OCI-LY1 (cell line): ENCODE results near the gene GIT2.
"Not testable (repeated sequence)": the region's sequence is repeated elsewhere in the genome, so short reads cannot be mapped to it uniquely, and the experiment has no call there.

Source experiments
- H2AFZ ChIP-seq: fragments of 200-600 bp; sonication (generic), shearing (Covaris generic); 2 replicates; pipeline ENCODE4 v1.6.0; 2014; ENCODE audit warnings: antibody characterized with exemption, mild to moderate bottlenecking, low read length
- H3F3A ChIP-seq: fragments of 200-600 bp; sonication (generic), shearing (Covaris generic); 2 replicates; pipeline ENCODE4 v1.6.0; 2014; ENCODE audit warnings: mild to moderate bottlenecking, antibody characterized with exemption, low read length, moderate library complexity; ENCODE audit not compliant: insufficient read depth
- H3K27ac ChIP-seq: fragments of 200-600 bp; sonication (generic); 2 replicates; pipeline ENCODE4 v1.5.1; 2014; ENCODE audit warnings: low read length, mixed run types, mild to moderate bottlenecking, low read depth; ENCODE audit not compliant: poor library complexity, severe bottlenecking
- H3K27me3 ChIP-seq: fragments of 200-600 bp; sonication (generic); 2 replicates; pipeline ENCODE4 v1.6.0; 2014; ENCODE audit warnings: antibody characterized with exemption, mild to moderate bottlenecking, low read length, moderate library complexity; ENCODE audit not compliant: insufficient read depth
- H3K36me3 ChIP-seq: fragments of 200-600 bp; sonication (generic); 2 replicates; pipeline ENCODE4 v1.6.1; 2014; ENCODE audit warnings: mild to moderate bottlenecking, antibody characterized with exemption, low read length, moderate library complexity, mixed read lengths; ENCODE audit not compliant: insufficient read depth
- H3K4me1 ChIP-seq: fragments of 200-600 bp; sonication (generic); 2 replicates; pipeline ENCODE4 v1.5.1; 2014; ENCODE audit warnings: mild to moderate bottlenecking, low read length, moderate library complexity; ENCODE audit not compliant: insufficient read depth, severe bottlenecking
- H3K4me2 ChIP-seq: fragments of 200-600 bp; sonication (generic), shearing (Covaris generic); 2 replicates; pipeline ENCODE4 v1.6.1; 2014; ENCODE audit warnings: low read length
- H3K4me3 ChIP-seq: fragments of 200-600 bp; sonication (generic); 2 replicates; pipeline ENCODE4 v1.5.1; 2014; ENCODE audit warnings: low read length, low read depth, mild to moderate bottlenecking, mixed read lengths; ENCODE audit not compliant: poor library complexity, severe bottlenecking
- H3K79me2 ChIP-seq: fragments of 200-600 bp; shearing (Covaris generic); 2 replicates; pipeline ENCODE4 v1.6.1; 2016; ENCODE audit warnings: mixed run types, low read length, mixed read lengths; ENCODE audit not compliant: insufficient read depth
- H3K9ac ChIP-seq: fragments of 200-600 bp; sonication (generic), shearing (Covaris generic); 2 replicates; pipeline ENCODE4 v1.6.1; 2014; ENCODE audit warnings: mild to moderate bottlenecking, low read length, mixed read lengths
- H3K9me2 ChIP-seq: fragments of 200-600 bp; sonication (generic), shearing (Covaris generic); 2 replicates; pipeline ENCODE4 v1.6.1; 2014; ENCODE audit warnings: low read depth, mild to moderate bottlenecking, low read length, mixed read lengths
- H3K9me3 ChIP-seq: fragments of 200-600 bp; shearing (Covaris generic); 2 replicates; pipeline ENCODE4 v1.6.1; 2014; ENCODE audit warnings: low read length, mixed read lengths
- H4K20me1 ChIP-seq: fragments of 200-600 bp; sonication (generic), shearing (Covaris generic); 2 replicates; pipeline ENCODE4 v1.6.0; 2016; ENCODE audit warnings: mild to moderate bottlenecking, low read length; ENCODE audit not compliant: insufficient read depth
- EZH2 ChIP-seq: fragments of 200-600 bp; sonication (generic), shearing (Covaris generic); IDR thresholded peaks from 2 replicates; pipeline ENCODE4 v1.8.0; 2017; ENCODE audit warnings: borderline replicate concordance, mixed run types, mild to moderate bottlenecking, antibody characterized with exemption, low read length, moderate library complexity, mixed read lengths
- TF ChIP-seq, protein P1 (sequence below): fragments of 200-600 bp; sonication (generic), shearing (Covaris generic); IDR thresholded peaks from 2 replicates; pipeline ENCODE4 v1.5.1; 2017; ENCODE audit warnings: mild to moderate bottlenecking, antibody characterized with exemption, low read length, moderate library complexity, mixed read lengths

The GIT2 gene

DNA sequence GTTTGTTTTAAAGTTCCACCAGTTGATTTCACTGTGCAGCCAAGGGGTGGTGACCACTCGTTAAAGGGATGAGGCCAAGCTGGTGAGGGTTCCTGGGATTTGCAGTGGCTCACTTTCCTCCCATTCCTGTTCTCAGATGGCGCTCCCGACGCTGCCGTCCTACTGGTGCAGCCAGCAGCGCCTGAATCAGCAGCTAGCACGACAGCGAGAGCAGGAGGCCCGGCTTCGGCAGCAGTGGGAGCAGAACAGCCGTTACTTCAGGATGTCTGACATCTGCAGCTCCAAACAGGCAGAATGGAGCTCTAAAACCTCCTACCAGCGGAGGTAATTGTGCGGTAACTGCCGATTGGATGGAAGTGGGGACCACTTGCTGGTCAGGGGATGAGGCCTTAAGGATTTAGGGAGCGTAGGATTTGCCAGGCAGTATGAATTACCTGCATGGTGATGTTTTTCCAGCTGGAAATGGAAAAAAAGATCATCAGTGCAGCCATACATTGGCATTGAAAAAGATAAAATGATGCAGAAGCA is 93.2 kb downstream of the GIT2 start:
- H3K9ac ChIP-seq, result no peak overlapping the region
- H3K27me3 ChIP-seq, result no peaks in the 10 kb centered on the region
- H3K36me3 ChIP-seq, result peaks cover 26% of the 10 kb centered on the region
- no peak for TF ChIP-seq EZH2
- TF ChIP-seq, protein P1, sequence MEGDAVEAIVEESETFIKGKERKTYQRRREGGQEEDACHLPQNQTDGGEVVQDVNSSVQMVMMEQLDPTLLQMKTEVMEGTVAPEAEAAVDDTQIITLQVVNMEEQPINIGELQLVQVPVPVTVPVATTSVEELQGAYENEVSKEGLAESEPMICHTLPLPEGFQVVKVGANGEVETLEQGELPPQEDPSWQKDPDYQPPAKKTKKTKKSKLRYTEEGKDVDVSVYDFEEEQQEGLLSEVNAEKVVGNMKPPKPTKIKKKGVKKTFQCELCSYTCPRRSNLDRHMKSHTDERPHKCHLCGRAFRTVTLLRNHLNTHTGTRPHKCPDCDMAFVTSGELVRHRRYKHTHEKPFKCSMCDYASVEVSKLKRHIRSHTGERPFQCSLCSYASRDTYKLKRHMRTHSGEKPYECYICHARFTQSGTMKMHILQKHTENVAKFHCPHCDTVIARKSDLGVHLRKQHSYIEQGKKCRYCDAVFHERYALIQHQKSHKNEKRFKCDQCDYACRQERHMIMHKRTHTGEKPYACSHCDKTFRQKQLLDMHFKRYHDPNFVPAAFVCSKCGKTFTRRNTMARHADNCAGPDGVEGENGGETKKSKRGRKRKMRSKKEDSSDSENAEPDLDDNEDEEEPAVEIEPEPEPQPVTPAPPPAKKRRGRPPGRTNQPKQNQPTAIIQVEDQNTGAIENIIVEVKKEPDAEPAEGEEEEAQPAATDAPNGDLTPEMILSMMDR, result no peak
- no peaks in the 10 kb centered on the region for H3K9me3 ChIP-seq
- no peak overlapping the region for H3K4me2 ChIP-seq
- H4K20me1 ChIP-seq, result no peaks in the 10 kb centered on the region
- no peak overlapping the region for H3K4me3 ChIP-seq
- H3K27ac ChIP-seq, result no peak overlapping the region
- H2AFZ ChIP-seq, result no peak overlapping the region
- H3K79me2 ChIP-seq, result no peaks in the 10 kb centered on the region
- no peaks in the 10 kb centered on the region for H3K9me2 ChIP-seq
- H3F3A ChIP-seq, result no peaks in the 10 kb centered on the region
- H3K4me1 ChIP-seq, result peaks cover 16% of the 10 kb centered on the region

DNA sequence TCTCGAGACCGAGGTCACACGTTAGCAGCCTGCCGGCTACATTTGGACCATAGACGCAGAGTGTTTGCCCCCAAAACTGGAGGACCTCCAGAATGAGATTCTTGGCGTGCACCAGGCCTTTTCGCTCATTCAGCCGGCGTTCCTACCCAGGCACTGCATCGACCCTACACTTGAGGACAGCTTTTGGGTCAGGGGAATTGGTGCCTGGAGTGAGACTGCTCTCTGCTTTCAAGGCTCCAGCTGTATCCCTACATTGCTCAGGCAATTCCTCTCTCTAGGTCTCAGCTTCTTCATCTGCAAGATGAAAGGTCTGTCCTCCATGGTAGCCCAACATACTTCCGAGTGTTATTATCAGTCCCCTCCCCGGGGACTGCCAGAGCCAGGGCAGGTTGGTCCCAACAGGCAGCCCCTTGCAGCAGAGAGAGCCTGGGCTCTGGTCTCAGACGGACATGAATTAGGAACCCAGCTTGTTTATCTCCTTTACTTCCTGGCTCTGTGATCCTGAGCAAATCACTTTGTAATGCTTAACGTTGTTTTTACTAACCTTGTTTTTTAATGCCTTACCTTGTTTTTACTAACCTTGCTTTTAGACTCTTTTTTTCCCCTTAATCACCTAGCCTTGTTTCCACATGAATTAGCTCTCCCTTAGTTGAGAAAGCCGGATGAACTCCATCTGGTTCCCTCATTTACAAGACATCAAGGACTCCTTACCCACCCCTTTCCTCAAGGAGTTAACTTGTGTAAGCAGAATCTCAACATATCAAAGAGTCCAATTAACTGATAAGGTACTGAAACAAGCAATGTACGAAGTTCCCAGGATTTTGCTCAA is 95.2 kb downstream of the GIT2 start:
- Histone ChIP-seq H3K27ac (peak overlapping the region; percentile 10), H3K36me3 (peaks cover 17% of the 10 kb centered on the region), H3K27me3 (no peaks in the 10 kb centered on the region), H3K4me1 (peaks cover 16% of the 10 kb centered on the region), H3K9ac (peak overlapping the region; percentile 79), H2AFZ (no peak overlapping the region), H3F3A (no peaks in the 10 kb centered on the region), H3K9me2 (no peaks in the 10 kb centered on the region), H3K4me3 (peak overlapping the region; percentile 79), H3K9me3 (no peaks in the 10 kb centered on the region), H3K4me2 (peak overlapping the region; percentile 86), H4K20me1 (no peaks in the 10 kb centered on the region), H3K79me2 (no peaks in the 10 kb centered on the region)
- TF ChIP-seq, protein P1, result no peak
- TF ChIP-seq EZH2, result no peak

DNA sequence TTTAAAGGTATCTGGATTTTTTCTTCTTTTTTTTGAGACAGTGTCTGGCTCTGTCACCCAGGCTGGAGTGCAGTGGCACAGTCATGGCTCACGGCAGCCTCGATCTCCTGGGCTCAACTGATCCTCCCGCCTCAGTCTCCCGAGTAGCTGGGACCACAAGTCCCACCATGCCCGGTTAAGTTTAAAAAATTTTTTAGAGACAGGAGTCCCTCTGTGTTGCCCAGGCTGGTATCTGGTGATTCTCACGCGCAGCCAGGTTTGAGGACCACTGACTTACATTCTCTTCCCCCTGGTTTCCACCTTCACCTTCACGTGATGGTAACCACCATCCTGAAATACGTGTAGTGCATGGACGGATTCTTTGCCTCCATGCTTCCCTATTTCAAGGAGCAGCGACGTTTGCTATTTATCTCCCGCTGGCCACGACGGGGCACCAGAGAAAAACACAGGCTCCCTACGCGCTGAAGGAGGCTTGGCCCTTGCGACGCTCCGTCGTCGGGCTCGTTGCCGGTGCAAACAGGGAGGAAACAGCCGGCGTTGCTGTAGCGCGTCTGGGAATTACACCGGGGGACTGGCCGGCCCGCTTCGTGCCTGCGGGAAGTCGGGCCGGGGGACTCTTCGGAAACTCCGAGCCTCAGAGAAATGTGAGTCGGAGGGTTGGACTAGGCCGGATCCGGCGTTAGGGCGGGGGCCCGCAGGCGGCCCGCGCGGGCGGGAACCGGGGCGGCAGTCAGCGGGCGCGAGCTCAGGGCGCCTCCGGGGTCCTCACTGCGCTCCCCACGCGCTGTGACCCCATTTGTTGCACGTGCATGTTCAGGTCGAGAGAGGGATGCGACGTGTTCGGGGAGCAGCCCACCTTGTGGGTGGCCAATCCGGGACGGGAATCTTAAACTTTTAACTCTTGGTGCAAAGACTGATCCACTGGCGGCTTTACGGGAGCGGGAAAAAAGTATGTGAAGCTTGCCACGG is 96.1 kb downstream of the GIT2 start, which contains the start of gene TCHP:
Gene TCHP, plus strand, starts transcription at position 492 of the 969 bp plus-strand sequence. CDS start 2,753 bp downstream, outside the sequence.
- Histone ChIP-seq H3F3A (no peaks in the 10 kb centered on the region), H3K27ac (peak within 1 kb of the TSS; percentile 10), H3K4me3 (peak within 1 kb of the TSS; percentile 79), H3K9me2 (no peaks in the 10 kb centered on the region), H3K79me2 (no peaks in the 10 kb centered on the region), H4K20me1 (no peaks in the 10 kb centered on the region), H3K4me2 (peak within 1 kb of the TSS; percentile 86), H3K4me1 (peaks cover 16% of the 10 kb centered on the region), H3K36me3 (peaks cover 12% of the 10 kb centered on the region; the same call in 1 of the 2 replicates), H3K9ac (peak within 1 kb of the TSS; percentile 79), H2AFZ (no peak within 1 kb of the TSS), H3K9me3 (no peaks in the 10 kb centered on the region), H3K27me3 (no peaks in the 10 kb centered on the region)
- no peak for TF ChIP-seq EZH2
- TF ChIP-seq, protein P1, result peak; percentile 19; the same call in 1 of the 2 replicates

DNA sequence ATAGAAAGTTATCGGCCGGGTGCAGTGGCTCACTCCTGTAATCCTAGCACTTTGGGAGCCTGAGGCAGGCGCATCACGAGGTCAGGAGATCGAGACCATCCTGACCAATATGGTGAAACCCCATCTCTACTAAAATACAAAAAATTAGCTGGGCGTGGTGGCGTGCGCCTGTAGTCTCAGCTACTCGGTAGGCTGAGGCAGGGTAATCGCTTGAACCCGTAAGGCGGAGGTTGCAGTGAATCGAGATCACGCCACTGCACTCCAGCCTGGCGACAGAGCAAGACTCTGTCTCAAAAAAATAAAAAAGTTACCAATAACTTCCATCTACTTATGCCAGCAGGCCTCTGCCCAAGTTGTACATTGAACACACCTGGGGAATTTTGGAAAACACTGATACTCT is 96.8 kb downstream of the GIT2 start:
- H3K9me3 ChIP-seq, H3F3A ChIP-seq, H3K79me2 ChIP-seq, H3K4me3 ChIP-seq, H4K20me1 ChIP-seq, H3K27ac ChIP-seq, H3K27me3 ChIP-seq, H3K36me3 ChIP-seq, H2AFZ ChIP-seq, H3K9me2 ChIP-seq, H3K9ac ChIP-seq: not testable (repeated sequence)
- Histone ChIP-seq H3K4me1 (peaks cover 16% of the 10 kb centered on the region), H3K4me2 (peak overlapping the region; percentile 86; the same call in 1 of the 2 replicates)
